ENCODE data around the gene THRB. TPM values are rescaled to one million over a fixed set of nuclear protein-coding genes. Genes with fewer than 3 reads are reported as not detected.

The THRB gene
- total RNA-seq, result 46.3 and 78.0 TPM in 2 replicates

GRCh38 chr3:24494618-24495325, at the start of gene THRB:
TSS of gene THRB (minus strand) at chr3:24494850.

Small RNAs within 50 kb of the gene (small RNA-seq; reads per million reads assigned to genes)
- gene MIR4792, result not detected
